B cell (primary cell): Measurements from ENCODE around the gene BMP6.

Source experiments
- CTCF ChIP-seq: fragments of 200-600 bp; IDR thresholded peaks from one replicate; pipeline ENCODE4 v1.8.0; 2022; ENCODE audit warnings: antibody characterized with exemption, mild to moderate bottlenecking
- EZH2 ChIP-seq: IDR thresholded peaks from 2 replicates; pipeline ENCODE4 v1.6.1; 2012; ENCODE audit warnings: borderline replicate concordance, low read depth, mild to moderate bottlenecking, moderate library complexity, low read length; ENCODE audit not compliant: insufficient read depth, poor library complexity, severe bottlenecking

DNA sequence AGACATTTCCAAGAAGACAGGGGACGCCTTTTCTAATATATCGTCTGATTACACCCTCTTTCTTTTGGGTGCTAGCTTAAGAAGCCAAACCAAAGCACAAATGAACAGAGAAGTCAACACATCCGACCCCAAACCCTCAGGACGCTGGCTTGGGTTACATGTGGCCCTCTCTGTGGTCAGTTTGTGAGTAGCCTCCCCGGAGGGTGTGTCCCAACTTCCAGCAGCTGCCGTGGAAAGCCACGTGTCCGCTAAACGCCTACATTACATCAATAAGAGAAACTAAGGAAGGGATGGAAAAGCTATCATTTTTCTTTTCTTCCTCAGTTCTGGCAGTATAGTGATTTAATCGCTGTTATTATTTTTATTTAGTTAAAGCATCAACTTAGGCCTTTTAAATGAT, 487 bp upstream of the BMP6 start:
- TF ChIP-seq CTCF = no peak
- no peak for TF ChIP-seq EZH2
